ENCODE data around the gene SNF8. TPM values are rescaled to one million over a fixed set of nuclear protein-coding genes. Genes with fewer than 3 reads are reported as not detected.

SNF8 gene
- total RNA-seq, 2 experiments from 2014 or later: 125 to 127 TPM

- H3K4me1 Mint-ChIP-seq: no peaks in the 10 kb centered on the region
- peak overlapping the region; percentile 41 for H3K27ac Mint-ChIP-seq
- CTCF ChIA-PET: no interaction called here
- H3K9me3 Mint-ChIP-seq (ENCODE audit: low read depth): no peaks in the 10 kb centered on the region
- H3K4me3 Mint-ChIP-seq: no peak overlapping the region
- H3K36me3 Mint-ChIP-seq: peaks cover 60% of the 10 kb centered on the region
- no peak for DNase-seq
- H3K27me3 Mint-ChIP-seq: no peaks in the 10 kb centered on the region
- ATAC-seq: no peak
Observed at GRCh38 chr17:48925251-48925990, 19.2 kb downstream of the SNF8 start.

- no peaks in the 10 kb centered on the region for H3K9me3 Mint-ChIP-seq (ENCODE audit: low read depth)
- peak overlapping the region; percentile 95 for H3K27ac Mint-ChIP-seq
- H3K36me3 Mint-ChIP-seq: peaks cover 59% of the 10 kb centered on the region
- no peaks in the 10 kb centered on the region for H3K27me3 Mint-ChIP-seq
- ATAC-seq (peak; percentile 96), DNase-seq (peak; percentile 68)
- peaks cover 56% of the 10 kb centered on the region for H3K4me1 Mint-ChIP-seq
- H3K4me3 Mint-ChIP-seq: peak overlapping the region; percentile 75
- CTCF ChIA-PET: interaction anchor here (0.7 to 2.4 kb wide), 7 partner anchors 24 to 265 kb away, joined by 3 to 12 read pairs (median 5); partner anchors contain the start of gene ATP5MC1
Observed at GRCh38 chr17:48915459-48916282, 29.0 kb downstream of the SNF8 start.

- no peak overlapping the region for H3K4me3 Mint-ChIP-seq
- CTCF ChIA-PET: no interaction called here
- H3K36me3 Mint-ChIP-seq: peaks cover 57% of the 10 kb centered on the region
- H3K9me3 Mint-ChIP-seq (ENCODE audit: low read depth): no peaks in the 10 kb centered on the region
- peak overlapping the region; percentile 41 for H3K27ac Mint-ChIP-seq
- H3K27me3 Mint-ChIP-seq: no peaks in the 10 kb centered on the region
- peaks cover 78% of the 10 kb centered on the region for H3K4me1 Mint-ChIP-seq
- DNase-seq (no peak), ATAC-seq (no peak)
Observed at GRCh38 chr17:48912476-48912875, 32.2 kb downstream of the SNF8 start.

GRCh38 chr17:48910370-48910769 lies 34.3 kb downstream of the SNF8 start:
- Mint-ChIP-seq H3K4me3 (peak overlapping the region; percentile 95), H3K36me3 (peaks cover 46% of the 10 kb centered on the region), H3K27me3 (no peaks in the 10 kb centered on the region), H3K27ac (peak overlapping the region; percentile 82), H3K9me3 (ENCODE audit: low read depth) (no peaks in the 10 kb centered on the region), H3K4me1 (peaks cover 67% of the 10 kb centered on the region)
- CTCF ChIA-PET: interaction anchor here (1.2 to 1.7 kb wide), 2 partner anchors 10 to 31 kb away, joined by 5 read pairs; no protein-coding TSS in a partner anchor
- ATAC-seq (no peak), DNase-seq (no peak)

GRCh38 chr17:48909783-48910182 lies 34.9 kb downstream of the SNF8 start:
- Mint-ChIP-seq H3K36me3 (peaks cover 44% of the 10 kb centered on the region), H3K27ac (peak overlapping the region; percentile 82), H3K4me1 (peaks cover 63% of the 10 kb centered on the region), H3K9me3 (ENCODE audit: low read depth) (no peaks in the 10 kb centered on the region), H3K27me3 (no peaks in the 10 kb centered on the region), H3K4me3 (peak overlapping the region; percentile 95)
- CTCF ChIA-PET: interaction anchor here (1.3 to 2.5 kb wide), 3 partner anchors 16 to 123 kb away, joined by 3 to 16 read pairs (median 4); partner anchors contain the start of gene ATP5MC1
- ATAC-seq (no peak), DNase-seq (no peak)

GRCh38 chr17:48908853-48909394 lies 35.7 kb downstream of the SNF8 start:
- Mint-ChIP-seq H3K27ac (peak overlapping the region; percentile 95), H3K4me1 (peaks cover 54% of the 10 kb centered on the region), H3K4me3 (peak overlapping the region; percentile 95), H3K36me3 (peaks cover 38% of the 10 kb centered on the region), H3K9me3 (ENCODE audit: low read depth) (no peaks in the 10 kb centered on the region), H3K27me3 (no peaks in the 10 kb centered on the region)
- CTCF ChIA-PET: interaction anchor here (1.3 to 2.5 kb wide), 3 partner anchors 15 to 123 kb away, joined by 3 to 16 read pairs (median 4); partner anchors contain the start of gene ATP5MC1
- ATAC-seq: peak; percentile 65
- DNase-seq: peak; percentile 97

GRCh38 chr17:48908047-48908843 lies 36.4 kb downstream of the SNF8 start, which contains the start of gene UBE2Z:
Gene UBE2Z (plus strand): TSS chr17:48908407. CDS start chr17:48908504, 97 bp downstream.
- no peaks in the 10 kb centered on the region for H3K9me3 Mint-ChIP-seq (ENCODE audit: low read depth)
- peaks cover 34% of the 10 kb centered on the region for H3K36me3 Mint-ChIP-seq
- CTCF ChIA-PET: interaction anchor here (0.8 to 2.5 kb wide), 8 partner anchors 15 to 124 kb away, joined by 3 to 16 read pairs (median 4); partner anchors contain the start of genes ATP5MC1 and SNF8
- peak within 1 kb of the TSS; percentile 95 for H3K4me3 Mint-ChIP-seq
- peak within 1 kb of the TSS; percentile 95 for H3K27ac Mint-ChIP-seq
- H3K4me1 Mint-ChIP-seq: peaks cover 47% of the 10 kb centered on the region
- DNase-seq (peak; percentile 93), ATAC-seq (peak; percentile 84)
- H3K27me3 Mint-ChIP-seq: no peaks in the 10 kb centered on the region

- no peak for ATAC-seq
- Mint-ChIP-seq H3K9me3 (ENCODE audit: low read depth) (no peaks in the 10 kb centered on the region), H3K4me3 (peak overlapping the region; percentile 95), H3K4me1 (peaks cover 42% of the 10 kb centered on the region), H3K27me3 (no peaks in the 10 kb centered on the region), H3K36me3 (peaks cover 28% of the 10 kb centered on the region), H3K27ac (peak overlapping the region; percentile 95)
- CTCF ChIA-PET: interaction anchor here (0.8 to 2.5 kb wide), 6 partner anchors 14 to 124 kb away, joined by 3 to 16 read pairs (median 6); partner anchors contain the start of genes ATP5MC1 and SNF8
- no peak for DNase-seq
Observed at GRCh38 chr17:48907713-48908046, 37.0 kb downstream of the SNF8 start.

- Mint-ChIP-seq H3K36me3 (peaks cover 17% of the 10 kb centered on the region), H3K27me3 (no peaks in the 10 kb centered on the region), H3K9me3 (ENCODE audit: low read depth) (no peaks in the 10 kb centered on the region), H3K4me3 (no peak overlapping the region), H3K27ac (no peak overlapping the region), H3K4me1 (peaks cover 27% of the 10 kb centered on the region)
- CTCF ChIA-PET: interaction anchor here (0.6 to 1.2 kb wide), 2 partner anchors 24 to 1330 kb away, joined by 4 read pairs; no protein-coding TSS in a partner anchor
- DNase-seq (no peak), ATAC-seq (no peak)
Observed at GRCh38 chr17:48905987-48906515, 38.6 kb downstream of the SNF8 start.

- CTCF ChIA-PET: interaction anchor here (1.0 to 1.4 kb wide), 4 partner anchors 12 to 53 kb away, joined by 3 to 4 read pairs (median 4); partner anchors contain the start of gene ATP5MC1
- H3K27ac Mint-ChIP-seq: no peak overlapping the region
- peaks cover 2% of the 10 kb centered on the region for H3K36me3 Mint-ChIP-seq
- ATAC-seq (no peak), DNase-seq (no peak)
- peaks cover 11% of the 10 kb centered on the region for H3K4me1 Mint-ChIP-seq
- H3K4me3 Mint-ChIP-seq: no peak overlapping the region
- no peaks in the 10 kb centered on the region for H3K27me3 Mint-ChIP-seq
- H3K9me3 Mint-ChIP-seq (ENCODE audit: low read depth): no peaks in the 10 kb centered on the region
Observed at GRCh38 chr17:48904428-48904827, 40.2 kb downstream of the SNF8 start.

GRCh38 chr17:48903401-48903800 lies 41.2 kb downstream of the SNF8 start:
- H3K9me3 Mint-ChIP-seq (ENCODE audit: low read depth): no peaks in the 10 kb centered on the region
- no peak overlapping the region for H3K27ac Mint-ChIP-seq
- CTCF ChIA-PET: interaction anchor here (1.0 to 1.4 kb wide), 4 partner anchors 11 to 25 kb away, joined by 3 to 4 read pairs (median 3); partner anchors contain the start of gene ATP5MC1
- H3K27me3 Mint-ChIP-seq: no peaks in the 10 kb centered on the region
- H3K4me3 Mint-ChIP-seq: no peak overlapping the region
- ATAC-seq (no peak), DNase-seq (no peak)
- H3K36me3 Mint-ChIP-seq: peaks cover 1% of the 10 kb centered on the region
- peaks cover 8% of the 10 kb centered on the region for H3K4me1 Mint-ChIP-seq

GRCh38 chr17:48901241-48901640 lies 43.4 kb downstream of the SNF8 start:
- peaks cover 9% of the 10 kb centered on the region for H3K4me1 Mint-ChIP-seq
- no peaks in the 10 kb centered on the region for H3K9me3 Mint-ChIP-seq (ENCODE audit: low read depth)
- H3K27ac Mint-ChIP-seq: no peak overlapping the region
- no peak overlapping the region for H3K4me3 Mint-ChIP-seq
- H3K27me3 Mint-ChIP-seq: no peaks in the 10 kb centered on the region
- no peak for ATAC-seq
- peaks cover 5% of the 10 kb centered on the region for H3K36me3 Mint-ChIP-seq
- no peak for DNase-seq
- CTCF ChIA-PET: interaction anchor here (1.0 to 2.0 kb wide), 2 partner anchors 17 to 44 kb away, joined by 3 to 9 read pairs; partner anchors contain the start of gene SNF8

Measured in activated CD8-positive, alpha-beta memory T cell treated with anti-CD3 and anti-CD28 coated beads, Interleukin-2, amount 10 ng/mL, durations not matched to agents 7 days and 5 days (primary cell).